ENCODE measurements around the gene SDC3.

The SDC3 gene

DNA sequence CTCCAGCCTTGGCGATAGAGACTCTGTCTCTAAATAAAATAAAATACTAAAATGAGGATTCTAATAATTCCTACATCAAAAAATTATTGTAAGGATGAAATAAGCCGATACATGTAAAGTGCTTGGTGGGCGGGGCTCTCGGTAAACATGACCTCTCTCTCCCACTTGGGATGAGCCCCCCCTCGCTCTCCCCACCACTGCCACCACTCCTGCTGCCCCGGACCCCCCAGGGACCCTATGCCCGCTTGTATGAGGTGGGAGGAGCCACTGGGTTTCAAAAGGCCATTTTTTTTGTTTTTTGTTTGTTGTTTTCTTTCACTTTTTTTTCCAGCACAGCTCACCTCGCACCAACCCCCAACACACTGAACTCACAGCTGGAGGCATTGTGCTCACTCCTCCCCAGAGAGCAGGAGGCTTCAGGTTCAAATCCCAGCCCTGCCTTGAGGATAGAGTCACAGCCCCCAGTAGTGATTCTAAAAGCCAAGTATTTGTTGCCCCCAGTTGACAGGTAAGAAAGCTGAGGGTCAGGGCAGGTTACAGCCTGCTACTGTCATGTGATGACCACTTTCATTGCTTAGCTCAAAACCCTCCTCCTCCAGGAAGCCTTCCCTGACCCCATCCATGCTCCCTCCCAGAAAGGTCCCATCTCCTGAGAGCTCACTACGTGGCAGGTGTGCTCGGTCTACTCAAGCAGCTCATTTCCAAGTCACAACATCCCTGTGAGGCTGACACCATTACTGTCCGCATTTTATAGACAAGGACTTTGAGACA, 4.2 kb downstream of the SDC3 start:
- DNase-seq (ENCODE audit: low read depth in 2 of 2), result no peak

DNA sequence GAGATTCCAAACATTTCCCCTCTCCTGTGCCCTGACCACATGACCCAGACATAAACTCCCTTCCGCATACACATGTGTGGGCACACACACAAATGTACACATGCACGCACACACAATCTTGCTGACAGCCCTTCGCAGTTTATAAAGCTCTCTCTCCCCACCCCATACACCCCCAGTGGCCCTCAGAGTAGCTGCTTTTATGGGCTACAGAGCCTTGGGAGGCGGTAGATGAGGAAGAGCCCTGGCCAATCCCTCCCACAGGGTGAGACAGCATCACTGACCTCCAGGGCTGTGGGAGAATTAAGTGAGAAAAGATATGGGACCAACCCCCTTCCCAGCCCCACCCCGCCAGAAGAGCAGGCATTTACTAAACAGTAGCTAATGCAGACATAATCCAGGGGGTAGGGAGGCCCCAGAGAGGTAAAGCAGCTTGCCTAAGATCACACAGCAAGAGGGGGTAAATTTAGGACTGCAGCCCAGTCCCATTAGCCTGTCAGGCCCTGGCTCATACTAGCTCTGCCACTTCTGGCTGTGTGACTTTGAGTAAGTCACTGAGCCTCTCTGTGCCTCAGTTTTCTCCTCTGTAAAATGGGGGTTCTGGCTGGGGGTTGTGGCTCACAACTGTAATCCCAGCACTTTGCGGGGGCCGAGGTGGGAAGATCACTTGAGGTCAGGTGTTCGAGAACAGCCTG, 5.1 kb downstream of the SDC3 start:
- no peak for DNase-seq (ENCODE audit: low read depth in 2 of 2)

DNA sequence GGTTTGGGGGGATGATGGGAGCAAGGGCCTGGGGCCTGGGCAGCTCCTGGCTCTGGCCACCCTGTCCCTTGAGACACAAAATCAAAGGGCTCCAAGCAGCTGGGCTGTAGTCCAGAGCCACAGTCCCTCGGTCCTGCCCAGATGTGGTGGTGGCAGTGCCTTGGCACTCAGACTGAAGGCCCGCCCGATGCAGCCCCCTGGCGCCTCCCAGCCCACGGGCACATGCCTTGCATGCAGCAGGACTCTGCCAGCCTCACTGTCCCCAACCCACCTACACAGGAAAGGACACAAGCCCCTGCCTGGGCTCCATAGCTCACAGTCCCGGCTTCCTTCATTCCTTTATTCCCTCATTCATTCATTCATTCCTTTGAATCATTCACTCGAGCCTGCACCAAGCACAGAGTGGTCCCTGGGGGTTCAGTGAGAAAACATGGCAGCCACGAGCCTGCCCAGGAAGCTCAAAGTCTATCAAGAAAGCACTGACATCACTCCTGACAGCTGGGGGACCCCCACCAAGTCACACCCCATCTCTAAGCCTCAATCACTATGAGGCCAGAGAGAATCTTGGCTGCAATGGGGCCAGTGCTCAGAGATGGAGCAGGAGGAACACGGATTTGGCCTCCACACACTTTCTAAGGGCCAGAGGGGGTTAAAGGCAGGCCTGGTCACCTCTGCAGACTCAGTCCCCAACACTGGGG, 5.8 kb downstream of the SDC3 start:
- no peak for DNase-seq (ENCODE audit: low read depth in 2 of 2)

- no peak for DNase-seq (ENCODE audit: low read depth in 2 of 2)
Measured at GRCh38 chr1:30901798-30902581, 6.6 kb downstream of the SDC3 start.

DNA sequence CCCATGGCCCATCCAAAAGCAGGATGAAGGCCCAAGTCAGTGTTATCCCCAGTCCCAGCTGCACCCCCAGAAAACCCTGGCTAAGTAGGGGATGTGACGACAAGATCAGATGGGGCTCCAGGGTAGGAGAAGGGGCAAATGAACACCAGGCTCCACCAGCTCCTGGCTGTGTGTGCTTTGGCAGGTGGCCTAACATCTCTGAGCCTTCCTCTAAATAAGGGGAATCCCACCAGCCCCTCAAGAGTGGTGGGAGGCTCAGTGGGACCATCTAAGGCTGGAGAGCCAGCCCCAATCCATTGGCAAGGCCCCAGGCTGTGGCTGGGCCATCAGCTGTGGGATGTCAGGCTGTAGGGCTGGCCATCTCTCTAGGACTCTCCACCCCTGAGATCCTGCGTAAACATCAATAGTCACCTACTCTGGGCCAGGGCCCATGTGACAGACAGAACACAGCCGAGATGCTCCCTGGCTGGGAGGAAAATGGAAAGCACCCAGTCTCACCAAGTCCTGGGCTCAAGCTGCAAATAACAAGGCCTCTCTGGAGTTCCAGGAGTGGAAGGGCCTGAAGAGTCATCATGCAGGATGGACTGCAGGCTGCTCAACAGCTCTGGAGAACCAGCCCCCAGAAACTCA, 7.5 kb downstream of the SDC3 start:
- no peak for DNase-seq (ENCODE audit: low read depth in 2 of 2)

GRCh38 chr1:30900486-30900885, 8.1 kb downstream of the SDC3 start:
- DNase-seq (ENCODE audit: low read depth in 2 of 2), result no peak

GRCh38 chr1:30899577-30900389, 8.8 kb downstream of the SDC3 start:
- no peak for DNase-seq (ENCODE audit: low read depth in 2 of 2)

DNA sequence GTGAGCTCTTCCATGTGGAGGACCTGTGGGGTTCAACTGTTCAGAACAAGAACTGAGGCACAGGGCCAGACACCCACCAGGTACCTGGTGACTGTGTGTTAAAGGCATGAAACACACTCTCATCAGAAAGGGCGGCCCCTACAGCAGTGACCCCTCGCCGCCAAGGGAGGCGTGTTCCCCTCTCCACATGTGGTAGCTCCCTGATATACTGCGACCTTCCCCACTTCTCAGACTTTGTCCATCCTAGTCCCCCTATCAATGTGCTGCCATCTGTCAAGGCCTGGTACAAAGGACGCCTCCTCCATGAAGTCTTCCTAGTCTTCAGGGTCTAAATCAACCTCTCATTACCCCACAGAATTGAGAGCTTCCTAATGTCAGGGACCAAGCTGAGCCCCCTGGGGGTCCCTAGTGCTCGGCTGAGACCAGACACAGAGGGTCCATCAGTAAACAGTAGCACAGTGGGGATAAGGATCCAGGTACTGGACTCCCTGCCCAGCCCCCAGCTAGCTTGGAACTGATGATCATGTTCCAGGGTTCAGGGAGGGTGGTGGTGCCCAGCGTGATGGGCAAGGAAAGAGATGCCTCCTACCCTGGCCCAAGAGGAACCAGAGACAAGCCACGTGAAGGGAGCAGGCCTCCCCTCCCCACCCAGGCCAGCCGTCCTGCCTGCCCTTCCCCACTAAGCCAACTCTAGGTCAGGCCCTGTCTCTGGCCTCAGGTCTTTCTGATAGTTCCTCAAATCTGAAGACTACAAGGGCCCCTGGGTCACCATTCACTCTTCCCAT, 10.3 kb downstream of the SDC3 start:
- DNase-seq (ENCODE audit: low read depth in 2 of 2), result no peak

DNA sequence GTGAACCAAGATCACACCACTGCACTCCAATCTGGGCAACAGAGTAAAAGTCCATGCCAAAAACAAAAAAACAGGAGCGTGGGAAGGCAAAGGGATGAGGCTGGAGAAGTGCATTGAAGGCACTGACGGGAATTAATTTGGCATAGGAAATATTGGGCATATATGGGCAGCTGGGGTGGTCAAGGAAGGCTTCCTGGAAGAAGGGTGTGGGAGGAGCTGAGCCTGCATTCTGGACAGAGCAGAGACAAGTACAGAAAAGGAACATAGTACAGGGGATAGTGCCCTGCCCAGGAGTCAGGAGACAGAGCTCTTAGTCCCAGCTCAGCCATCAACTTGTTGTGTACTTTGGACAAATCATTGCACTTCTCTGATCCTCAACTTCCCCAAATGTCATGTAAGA, 11.7 kb downstream of the SDC3 start:
- DNase-seq (ENCODE audit: low read depth in 2 of 2), result no peak

GRCh38 chr1:30895944-30896660, 12.5 kb downstream of the SDC3 start:
- no peak for DNase-seq (ENCODE audit: low read depth in 2 of 2)

- no peak for DNase-seq (ENCODE audit: low read depth in 2 of 2)
Measured at GRCh38 chr1:30895382-30895943, 13.1 kb downstream of the SDC3 start.

DNA sequence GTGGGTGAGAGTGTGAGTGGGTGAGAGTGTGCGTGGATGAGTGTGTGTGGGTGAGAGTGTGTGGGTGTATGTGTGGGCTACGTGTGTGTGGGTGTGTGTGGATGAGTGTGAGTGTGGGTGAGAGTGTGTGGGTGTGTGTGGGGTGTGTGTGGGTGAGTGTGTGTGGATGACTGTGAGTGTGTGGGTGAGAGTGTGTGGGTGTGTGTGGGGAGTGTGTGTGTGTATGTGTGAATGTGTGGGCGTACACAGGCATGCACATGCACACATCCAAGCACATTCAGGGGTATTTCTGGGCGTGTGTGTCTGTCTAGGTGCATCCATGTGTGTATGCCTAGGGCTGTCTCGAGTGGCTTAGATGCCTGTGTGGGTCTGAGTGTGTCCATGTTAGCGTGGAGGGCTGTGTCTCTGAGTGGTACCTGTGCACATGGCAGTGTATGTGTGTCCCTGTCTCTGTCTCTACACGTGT, 14.0 kb downstream of the SDC3 start:
- DNase-seq (ENCODE audit: low read depth in 2 of 2), result no peak

DNA sequence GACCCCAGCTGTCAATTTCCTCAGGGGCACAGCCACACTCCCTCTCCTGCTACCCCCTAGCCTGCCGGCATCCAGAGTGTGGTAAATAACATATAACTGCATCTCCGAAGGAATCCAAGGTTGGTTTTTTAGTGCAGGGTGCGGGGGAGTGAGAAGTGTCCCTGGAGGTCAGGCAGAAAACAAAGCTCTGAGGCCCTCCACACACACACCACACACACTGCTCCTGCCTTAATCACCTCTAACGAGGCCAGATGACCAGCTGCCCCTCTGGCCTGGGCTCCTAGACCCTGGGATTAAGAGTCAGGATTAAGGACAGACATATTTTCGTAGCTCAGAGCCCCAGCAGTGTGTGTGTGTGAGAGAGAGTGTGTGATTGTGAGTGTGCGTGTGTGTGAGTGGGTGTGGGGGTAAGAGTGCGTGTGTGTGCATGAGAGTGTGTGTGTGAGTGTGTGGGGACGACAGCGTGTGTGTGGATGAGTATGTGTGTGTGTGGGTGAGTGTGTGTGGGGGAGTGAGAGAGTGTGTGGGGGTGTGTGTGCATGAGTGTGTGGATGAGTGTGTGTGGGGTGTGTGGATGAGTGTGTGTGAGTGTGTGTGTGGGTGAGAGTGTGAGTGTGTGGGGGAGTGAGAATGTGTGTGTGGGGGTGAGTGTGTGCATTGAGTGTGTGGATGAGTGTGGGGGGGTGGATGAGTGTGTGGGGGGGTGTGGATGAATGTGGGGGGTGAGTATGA, 14.6 kb downstream of the SDC3 start:
- no peak for DNase-seq (ENCODE audit: low read depth in 2 of 2)

DNA sequence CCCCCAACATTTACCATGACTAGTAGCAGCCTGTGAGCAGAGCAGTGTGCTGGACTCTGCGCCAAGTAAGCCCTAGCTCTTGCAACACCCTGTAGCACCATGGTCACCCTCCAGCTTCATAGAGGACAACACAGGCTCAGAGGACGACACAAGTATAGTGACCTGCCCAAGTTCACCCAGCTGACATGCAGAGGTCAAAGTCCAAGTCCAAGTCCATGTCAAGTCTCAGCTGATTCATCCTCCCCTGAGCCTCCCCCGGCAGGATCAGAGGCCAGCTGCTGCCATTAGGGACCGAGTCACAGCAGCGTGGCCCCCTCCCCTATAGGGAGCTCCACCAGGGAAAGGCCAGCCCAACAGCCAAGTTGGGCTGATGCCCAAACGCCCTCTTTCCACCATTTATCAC, 15.9 kb downstream of the SDC3 start:
- no peak for DNase-seq (ENCODE audit: low read depth in 2 of 2)

DNA sequence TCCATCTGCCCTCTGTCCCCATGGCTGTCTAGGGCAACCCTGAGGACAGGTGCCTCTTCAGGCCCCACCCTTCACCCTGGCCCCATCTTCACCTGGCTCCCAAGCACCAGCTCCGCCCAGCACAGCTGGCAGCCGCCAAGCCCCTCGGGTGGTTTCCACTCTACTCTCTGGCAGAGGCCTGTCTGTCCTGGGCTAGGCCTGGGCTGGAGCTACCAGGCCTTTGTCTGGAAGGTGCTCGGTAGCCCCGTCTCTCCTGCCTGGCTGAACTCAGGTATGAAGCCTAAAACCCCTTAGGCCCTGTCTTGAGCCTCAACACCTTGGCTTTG, 17.4 kb downstream of the SDC3 start:
- no peak for DNase-seq (ENCODE audit: low read depth in 2 of 2)

GRCh38 chr1:30890502-30891226, 17.9 kb downstream of the SDC3 start:
- no peak for DNase-seq (ENCODE audit: low read depth in 2 of 2)

GRCh38 chr1:30889511-30889910, 19.0 kb downstream of the SDC3 start:
- no peak for DNase-seq (ENCODE audit: low read depth in 2 of 2)

DNA sequence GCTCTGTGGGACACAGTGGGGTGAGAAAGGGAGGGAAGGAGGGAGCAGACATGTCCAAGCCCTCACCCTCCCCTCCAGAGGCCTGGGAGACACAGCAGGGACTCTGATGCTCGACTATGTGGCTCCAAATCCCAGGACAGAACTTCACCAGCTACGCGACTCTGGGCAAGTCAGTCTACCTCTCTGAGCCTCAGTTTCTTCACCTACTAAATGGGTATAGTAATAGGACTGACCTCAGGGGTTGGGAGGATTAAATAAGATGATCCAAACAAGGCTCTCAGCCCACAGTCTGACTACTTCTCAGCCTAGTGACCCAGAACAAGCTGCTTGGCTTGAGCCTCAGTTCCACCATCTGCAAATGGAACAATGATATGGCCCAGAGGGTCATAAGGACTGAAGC, 19.6 kb downstream of the SDC3 start:
- no peak for DNase-seq (ENCODE audit: low read depth in 2 of 2)

Data from activated CD8-positive, alpha-beta memory T cell treated with anti-CD3 and anti-CD28 coated beads for 4 hours (primary cell).